Lung (tissue), 12 donors: ENCODE measurements around the gene MINK1. TPM values are rescaled to one million over a fixed set of nuclear protein-coding genes. Genes with fewer than 3 reads are reported as not detected.
"Not testable (repeated sequence)": the region's sequence is repeated elsewhere in the genome, so short reads cannot be mapped to it uniquely, and the experiment has no call there.

Experiments used
- ATAC-seq: fragments of 200-7000 bp; cut with Tn5 transposase; one replicate; pipeline ENCODE4 v1.9.1; 2020; ENCODE audit warnings: moderate number of reproducible peaks; ENCODE audit not compliant: insufficient read depth, low FRiP score
- DNase-seq, 3 donors: peaks; one replicate each; pipeline ENCODE4 v3.0.0-alpha.2; 2013 to 2017
- H3K27ac ChIP-seq, 2 donors: one replicate each; pipeline ENCODE4 v1.5.1; 2013; ENCODE audit warnings: mild to moderate bottlenecking in 2 of 2, moderate library complexity in 2 of 2, control low read depth in 1 of 2, inconsistent platforms in 1 of 2, low read depth in 1 of 2, low read length in 1 of 2
- H3K27me3 ChIP-seq, 3 donors: one replicate each; pipeline ENCODE4 v1.5.1; 2013; ENCODE audit warnings: low read length in 2 of 3; ENCODE audit not compliant: control insufficient read depth in 3 of 3, insufficient read depth in 3 of 3
- H3K36me3 ChIP-seq, 4 donors: one replicate each; pipeline ENCODE4 v1.5.1; 2013; ENCODE audit warnings: low read length in 4 of 4, mild to moderate bottlenecking in 1 of 4, moderate library complexity in 1 of 4; ENCODE audit not compliant: control insufficient read depth in 4 of 4, insufficient read depth in 4 of 4
- H3K4me1 ChIP-seq, 5 donors: one replicate each; pipeline ENCODE4 v1.5.1; 2013; ENCODE audit warnings: low read length in 5 of 5, mild to moderate bottlenecking in 2 of 5, moderate library complexity in 1 of 5; ENCODE audit not compliant: control insufficient read depth in 5 of 5, insufficient read depth in 5 of 5
- H3K4me3 ChIP-seq: one replicate; pipeline ENCODE4 v1.5.1; 2013; ENCODE audit warnings: mild to moderate bottlenecking, control low read depth, moderate library complexity
- H3K9ac ChIP-seq, 2 donors: one replicate each; pipeline ENCODE4 v1.5.1; 2013; ENCODE audit warnings: low read length in 2 of 2, control low read depth in 1 of 2; ENCODE audit not compliant: insufficient read depth in 1 of 2
- H3K9me3 ChIP-seq, 4 donors: one replicate each; pipeline ENCODE4 v1.5.1; 2013; ENCODE audit warnings: low read length in 3 of 4, mild to moderate bottlenecking in 1 of 4, moderate library complexity in 1 of 4; ENCODE audit not compliant: control insufficient read depth in 4 of 4, insufficient read depth in 3 of 4
- CTCF ChIP-seq: IDR thresholded peaks from 2 replicates; pipeline ENCODE4 v1.5.1; 2012; ENCODE audit warnings: mild to moderate bottlenecking; ENCODE audit errors: control extremely low read depth, extremely low read depth
- WGBS, 2 donors: extraction: QIAGEN DNeasy Blood & Tissue Kit; methylation state at CpG; one replicate each; pipeline ENCODE4 v1.1.7; 2013; 5-methylcytosine and 5-hydroxymethylcytosine counted together
- polyA plus RNA-seq, 2 donors: library from polyadenylated mRNA; stranded (reverse); fragments of 200-250 nt; gene quantifications; one replicate each; pipeline ENCODE4 v1.2.1, GENCODE V29; 2013
- total RNA-seq, 2 donors: library from RNA; depleted of rRNA in 1 of 2; stranded (reverse); fragments of >200 nt in 1 of 2; gene quantifications; one replicate each; pipeline ENCODE4 v1.2.1, GENCODE V29; 2014 to 2021
- donor health status: control.
- donor health status: control.
- donor health status: Bipolar disorder and iron deficiency.
- donor health status: healthy.
- donor health status: DM: yes; HTN: yes; CAD: no.

Gene MINK1
- total and polyA plus RNA-seq, 4 donors: 36.5 to 95.4 (median 51.0) TPM

GRCh38 chr17:4860651-4861050 is 27.5 kb downstream of the MINK1 start:
- TF ChIP-seq CTCF: no peak
- peaks cover 4 to 26% (median 5%) of the 10 kb centered on the region in 5 donors for H3K4me1 ChIP-seq
- no peak overlapping the region for H3K9ac ChIP-seq
- H3K27me3 ChIP-seq: no peaks in the 10 kb centered on the region
- H3K9me3 ChIP-seq: no peaks in the 10 kb centered on the region
- no peak overlapping the region for H3K4me3 ChIP-seq
- peaks cover 0 to 10% (median 7%) of the 10 kb centered on the region in 4 donors for H3K36me3 ChIP-seq
- ATAC-seq: no peak
- peak overlapping the region in 1 of 2 donors; percentile 27 for H3K27ac ChIP-seq
- DNase-seq: no peak
- WGBS, 2 donors: 85 to 94% methylated on average over 9 of the region's 9 CpGs

GRCh38 chr17:4861052-4861451 is 27.9 kb downstream of the MINK1 start:
- no peak for TF ChIP-seq CTCF
- no peaks in the 10 kb centered on the region for H3K27me3 ChIP-seq
- no peak overlapping the region for H3K4me3 ChIP-seq
- ATAC-seq (no peak), DNase-seq (no peak)
- H3K36me3 ChIP-seq: peaks cover 0 to 10% (median 7%) of the 10 kb centered on the region in 4 donors
- peak overlapping the region in 1 of 2 donors; percentile 27 for H3K27ac ChIP-seq
- 88 to 90% methylated on average over 16 of the region's 16 CpGs for WGBS, 2 donors
- H3K4me1 ChIP-seq: peaks cover 4 to 26% (median 5%) of the 10 kb centered on the region in 5 donors
- no peaks in the 10 kb centered on the region for H3K9me3 ChIP-seq
- H3K9ac ChIP-seq: no peak overlapping the region

- Histone ChIP-seq H3K36me3 (peaks cover 0 to 9% (median 4%) of the 10 kb centered on the region in 4 donors), H3K27me3 (no peaks in the 10 kb centered on the region), H3K9me3 (no peaks in the 10 kb centered on the region), H3K4me1 (peaks cover 2 to 14% (median 4%) of the 10 kb centered on the region in 5 donors), H3K4me3 (no peak overlapping the region), H3K9ac (no peak overlapping the region), H3K27ac (no peak overlapping the region)
- ATAC-seq: no peak
- no peak for DNase-seq
- 94 to 96% methylated on average over 4 of the region's 4 CpGs for WGBS, 2 donors
- TF ChIP-seq CTCF: no peak
Observed at GRCh38 chr17:4862720-4863119, 29.6 kb downstream of the MINK1 start.

- H3K4me3 ChIP-seq: no peak overlapping the region
Observed at GRCh38 chr17:4863321-4863720, 30.2 kb downstream of the MINK1 start.

GRCh38 chr17:4867535-4867934 is 34.4 kb downstream of the MINK1 start:
- not testable (repeated sequence) for H3K4me3 ChIP-seq, H3K9ac ChIP-seq, H3K27ac ChIP-seq, ATAC-seq, DNase-seq, H3K36me3 ChIP-seq, H3K27me3 ChIP-seq, H3K4me1 ChIP-seq, H3K9me3 ChIP-seq
- 91 to 96% methylated on average over 5 of the region's 5 CpGs for WGBS, 2 donors

More at GRCh38 chr17:4863321-4863720, 30.2 kb downstream of the MINK1 start:
- 74 to 78% methylated on average over 1 of the region's 1 CpG for WGBS, 2 donors
- Histone ChIP-seq H3K9ac (no peak overlapping the region), H3K36me3 (peaks cover 0 to 9% (median 4%) of the 10 kb centered on the region in 4 donors), H3K27ac (no peak overlapping the region), H3K27me3 (no peaks in the 10 kb centered on the region), H3K4me1 (peaks cover 0 to 14% (median 2%) of the 10 kb centered on the region in 5 donors), H3K9me3 (no peaks in the 10 kb centered on the region)
- ATAC-seq (no peak), DNase-seq (no peak)
- no peak for TF ChIP-seq CTCF
